Measurements from ENCODE around the gene CDK3. TPM values are rescaled to one million over a fixed set of nuclear protein-coding genes. Genes with fewer than 3 reads are reported as not detected.
A peak's percentile ranks its signal among the peaks of the same experiment; 100 is the strongest.

Gene CDK3
- polyA plus RNA-seq, 2 of the 4 experiments (the other 2 are of a cell fraction), result 5.1 to 5.5 TPM

DNA sequence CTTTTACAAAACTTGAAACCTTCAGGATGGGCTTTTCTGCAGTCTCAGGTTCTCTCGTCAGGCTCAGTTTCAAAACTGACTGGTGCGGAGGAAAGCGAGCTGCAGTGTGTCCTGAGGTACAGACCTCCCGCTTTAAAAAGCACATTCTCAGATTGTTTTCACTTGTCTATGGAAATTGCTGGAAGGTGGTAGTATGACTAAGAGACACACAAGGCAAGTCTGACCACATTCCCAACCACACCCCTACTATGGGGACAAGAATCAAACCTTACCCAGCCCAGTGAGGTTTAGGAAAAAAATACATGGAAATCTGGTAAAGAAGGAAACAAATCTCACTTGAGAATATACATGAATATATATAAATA is 53.4 kb downstream of the CDK3 start:
- POLR2A ChIA-PET, result interaction anchor here (1.6 kb wide), 1 partner anchor 149 kb away, joined by 4 read pairs; the partner anchor contains the start of gene MRPL38
- H3K9me3 ChIP-seq, result no peaks in the 10 kb centered on the region
- FAIRE-seq (no peak), DNase-seq (ENCODE audit: low read depth in 1 of 2, low spot score in 1 of 2) (peak in 1 of 2 experiments; percentile 34), ATAC-seq (0 out of 6 replicates have a peak, but pooled peaks of 1 of the 2 experiments have one; percentile 14)
- peaks cover 7% of the 10 kb centered on the region; the same call in 2 of the 3 replicates for H3K4me1 ChIP-seq
- 95% methylated on average over 4 of the region's 4 CpGs for WGBS (ENCODE audit: missing lambda C conversion rate)
- CTCF ChIA-PET, result interaction anchor here (0.6 to 2.3 kb wide), 5 partner anchors 10 to 1033 kb away, joined by 3 to 10 read pairs (median 4); no protein-coding TSS in a partner anchor
- TF ChIP-seq TP53 (CRISPR knock-in tag; IDR thresholded peaks at IDR 0.05), result no peak
- no peak overlapping the region for H3K4me3 ChIP-seq
- no peak overlapping the region for H3K4me2 ChIP-seq
- no peak overlapping the region for H3K27ac ChIP-seq

Other genes starting within 250 kb of the CDK3 start
- gene GALK1, start 235.7 kb upstream of the CDK3 start, polyA plus RNA-seq (2011; rRNA removed), result 20.7 and 21.3 TPM in 2 replicates
- 50.9 to 55.6 TPM (median 54.3 TPM) in 3 replicates for gene GALK1, start 235.7 kb upstream of the CDK3 start, polyA plus RNA-seq (2017; fragmentation: RNase III; extraction: RNeasy Plus Mini Kit Qiagen cat#74134 plus additional on column Dnase treatment)
- 34.5 and 40.0 TPM in 2 replicates for gene UNK, start 216.0 kb upstream of the CDK3 start, polyA plus RNA-seq (2011; rRNA removed)
- 27.0 to 31.5 TPM (median 29.1 TPM) in 3 replicates for gene UNK, start 216.0 kb upstream of the CDK3 start, polyA plus RNA-seq (2017; fragmentation: RNase III; extraction: RNeasy Plus Mini Kit Qiagen cat#74134 plus additional on column Dnase treatment)
- 0.97 and 1.6 TPM in 2 replicates for gene UNC13D, start 156.5 kb upstream of the CDK3 start, polyA plus RNA-seq (2011; rRNA removed)
- gene UNC13D, start 156.5 kb upstream of the CDK3 start, polyA plus RNA-seq (2017; fragmentation: RNase III; extraction: RNeasy Plus Mini Kit Qiagen cat#74134 plus additional on column Dnase treatment), result 3.5 to 4.5 TPM (median 4.3 TPM) in 3 replicates
- gene WBP2, start 145.5 kb upstream of the CDK3 start, polyA plus RNA-seq (2011; rRNA removed), result 35.6 and 39.7 TPM in 2 replicates
- gene WBP2, start 145.5 kb upstream of the CDK3 start, polyA plus RNA-seq (2017; fragmentation: RNase III; extraction: RNeasy Plus Mini Kit Qiagen cat#74134 plus additional on column Dnase treatment), result 111 to 131 TPM (median 116 TPM) in 3 replicates
- 19.6 and 26.7 TPM in 2 replicates for gene TRIM47, start 122.3 kb upstream of the CDK3 start, polyA plus RNA-seq (2011; rRNA removed)
- 45.3 to 54.7 TPM (median 46.6 TPM) in 3 replicates for gene TRIM47, start 122.3 kb upstream of the CDK3 start, polyA plus RNA-seq (2017; fragmentation: RNase III; extraction: RNeasy Plus Mini Kit Qiagen cat#74134 plus additional on column Dnase treatment)
- 13.5 and 17.4 TPM in 2 replicates for gene TRIM65, start 103.9 kb upstream of the CDK3 start, polyA plus RNA-seq (2011; rRNA removed)
- 26.2 to 30.2 TPM (median 30.1 TPM) in 3 replicates for gene TRIM65, start 103.9 kb upstream of the CDK3 start, polyA plus RNA-seq (2017; fragmentation: RNase III; extraction: RNeasy Plus Mini Kit Qiagen cat#74134 plus additional on column Dnase treatment)
- gene MRPL38, start 96.0 kb upstream of the CDK3 start, polyA plus RNA-seq (2011; rRNA removed), result 43.4 and 53.5 TPM in 2 replicates
- 102 to 105 TPM (median 104 TPM) in 3 replicates for gene MRPL38, start 96.0 kb upstream of the CDK3 start, polyA plus RNA-seq (2017; fragmentation: RNase III; extraction: RNeasy Plus Mini Kit Qiagen cat#74134 plus additional on column Dnase treatment)
- 7.9 and 8.5 TPM in 2 replicates for gene FBF1, start 59.8 kb upstream of the CDK3 start, polyA plus RNA-seq (2011; rRNA removed)
- 14.6 to 17.8 TPM (median 17.3 TPM) in 3 replicates for gene FBF1, start 59.8 kb upstream of the CDK3 start, polyA plus RNA-seq (2017; fragmentation: RNase III; extraction: RNeasy Plus Mini Kit Qiagen cat#74134 plus additional on column Dnase treatment)
- gene ACOX1, start 21.7 kb upstream of the CDK3 start, polyA plus RNA-seq (2011; rRNA removed), result 31.1 and 34.3 TPM in 2 replicates
- gene ACOX1, start 21.7 kb upstream of the CDK3 start, polyA plus RNA-seq (2017; fragmentation: RNase III; extraction: RNeasy Plus Mini Kit Qiagen cat#74134 plus additional on column Dnase treatment), result 16.0 to 17.9 TPM (median 17.2 TPM) in 3 replicates
- gene TEN1, start 21.6 kb upstream of the CDK3 start, polyA plus RNA-seq (2011; rRNA removed), result 11.8 TPM in 2 replicates
- 15.7 to 16.7 TPM (median 15.9 TPM) in 3 replicates for gene TEN1, start 21.6 kb upstream of the CDK3 start, polyA plus RNA-seq (2017; fragmentation: RNase III; extraction: RNeasy Plus Mini Kit Qiagen cat#74134 plus additional on column Dnase treatment)
- 4.0 and 4.1 TPM in 2 replicates for gene EVPL, start 26.5 kb downstream of the CDK3 start, polyA plus RNA-seq (2011; rRNA removed)
- 11.2 to 14.6 TPM (median 13.9 TPM) in 3 replicates for gene EVPL, start 26.5 kb downstream of the CDK3 start, polyA plus RNA-seq (2017; fragmentation: RNase III; extraction: RNeasy Plus Mini Kit Qiagen cat#74134 plus additional on column Dnase treatment)
- gene SRP68, start 71.7 kb downstream of the CDK3 start, polyA plus RNA-seq (2011; rRNA removed), result 123 and 139 TPM in 2 replicates
- gene SRP68, start 71.7 kb downstream of the CDK3 start, polyA plus RNA-seq (2017; fragmentation: RNase III; extraction: RNeasy Plus Mini Kit Qiagen cat#74134 plus additional on column Dnase treatment), result 113 to 123 TPM (median 121 TPM) in 3 replicates
- 0.32 and 0.38 TPM in 2 replicates for gene GALR2, start 73.9 kb downstream of the CDK3 start, polyA plus RNA-seq (2011; rRNA removed)
- gene GALR2, start 73.9 kb downstream of the CDK3 start, polyA plus RNA-seq (2017; fragmentation: RNase III; extraction: RNeasy Plus Mini Kit Qiagen cat#74134 plus additional on column Dnase treatment), result 0.44 to 0.60 TPM (median 0.59 TPM) in 3 replicates
- gene ZACN, start 78.3 kb downstream of the CDK3 start, polyA plus RNA-seq (2011; rRNA removed), result 0.12 TPM in 1 of 2 replicates, not detected in the other
- 0.20 to 0.30 TPM (median 0.21 TPM) in 3 replicates for gene ZACN, start 78.3 kb downstream of the CDK3 start, polyA plus RNA-seq (2017; fragmentation: RNase III; extraction: RNeasy Plus Mini Kit Qiagen cat#74134 plus additional on column Dnase treatment)
- 64.5 and 76.4 TPM in 2 replicates for gene EXOC7, start 102.9 kb downstream of the CDK3 start, polyA plus RNA-seq (2011; rRNA removed)
- 63.0 to 72.3 TPM (median 71.0 TPM) in 3 replicates for gene EXOC7, start 102.9 kb downstream of the CDK3 start, polyA plus RNA-seq (2017; fragmentation: RNase III; extraction: RNeasy Plus Mini Kit Qiagen cat#74134 plus additional on column Dnase treatment)
- 0.09 TPM in 2 replicates for gene FOXJ1, start 140.4 kb downstream of the CDK3 start, polyA plus RNA-seq (2011; rRNA removed)
- 0.21 to 0.50 TPM (median 0.40 TPM) in 3 replicates for gene FOXJ1, start 140.4 kb downstream of the CDK3 start, polyA plus RNA-seq (2017; fragmentation: RNase III; extraction: RNeasy Plus Mini Kit Qiagen cat#74134 plus additional on column Dnase treatment)
- 7.2 and 8.2 TPM in 2 replicates for gene RNF157, start 239.6 kb downstream of the CDK3 start, polyA plus RNA-seq (2011; rRNA removed)
- 6.6 to 8.5 TPM (median 8.1 TPM) in 3 replicates for gene RNF157, start 239.6 kb downstream of the CDK3 start, polyA plus RNA-seq (2017; fragmentation: RNase III; extraction: RNeasy Plus Mini Kit Qiagen cat#74134 plus additional on column Dnase treatment)

All from A549 (cell line).